Melanocyte of skin (primary cell): ENCODE results near the gene HHATL. TPM values are rescaled to one million over a fixed set of nuclear protein-coding genes. Genes with fewer than 3 reads are reported as not detected.

Experiments used
- total RNA-seq, 2 donors: library from RNA; depleted of rRNA; stranded (reverse); fragments of >200 nt; gene quantifications; 2 replicates each; pipeline ENCODE4 v1.2.3, GENCODE V29; 2012

The HHATL gene
- total RNA-seq: not detected

DNA sequence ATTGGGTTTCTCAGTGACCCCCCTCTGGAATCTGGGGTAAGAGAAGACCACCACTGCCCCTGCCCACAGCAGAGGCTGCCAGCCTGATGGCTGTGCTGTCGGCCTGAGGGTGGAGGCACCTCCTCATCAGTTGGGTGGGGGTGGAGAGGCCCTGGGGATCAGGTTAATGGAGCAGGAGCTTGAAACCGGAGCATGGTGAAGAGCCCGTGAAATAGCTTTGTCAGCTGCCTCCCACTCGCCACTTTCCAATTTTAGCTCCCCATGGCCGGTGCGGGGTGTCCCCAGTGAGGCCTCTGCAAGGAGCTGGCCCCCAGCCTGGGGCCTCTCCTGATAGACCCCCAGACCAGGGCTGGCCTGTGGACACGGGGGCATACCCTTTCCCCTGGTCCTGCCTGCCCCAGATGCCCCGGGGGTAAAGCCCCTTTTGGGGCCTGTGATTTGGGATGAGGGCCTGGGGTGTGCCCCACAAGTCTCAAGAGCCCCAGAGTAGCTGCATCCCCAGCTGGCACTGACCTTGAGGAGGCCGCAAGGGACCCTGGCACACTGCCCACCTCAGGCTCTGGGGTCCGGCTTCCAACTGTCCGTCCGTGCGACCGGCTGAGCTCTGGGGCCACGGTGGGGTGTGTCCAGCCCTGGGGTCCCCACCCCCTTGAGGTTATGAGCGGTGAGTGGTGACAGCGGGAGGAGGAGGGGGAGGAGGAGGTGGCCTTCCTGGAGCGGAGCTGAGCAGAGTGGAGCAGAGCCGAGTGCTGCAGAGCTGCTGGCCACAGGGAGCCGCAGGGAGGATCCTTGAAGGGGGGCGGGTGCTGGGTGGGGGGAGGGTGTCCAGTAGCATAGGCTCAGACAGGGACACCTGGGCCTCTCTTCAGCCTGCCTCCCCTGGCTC lies at the start of gene HHATL:
Gene HHATL (minus strand): TSS at position 733 of the 886 bp plus-strand sequence. CDS start 1,972 bp downstream, outside the sequence.

DNA sequence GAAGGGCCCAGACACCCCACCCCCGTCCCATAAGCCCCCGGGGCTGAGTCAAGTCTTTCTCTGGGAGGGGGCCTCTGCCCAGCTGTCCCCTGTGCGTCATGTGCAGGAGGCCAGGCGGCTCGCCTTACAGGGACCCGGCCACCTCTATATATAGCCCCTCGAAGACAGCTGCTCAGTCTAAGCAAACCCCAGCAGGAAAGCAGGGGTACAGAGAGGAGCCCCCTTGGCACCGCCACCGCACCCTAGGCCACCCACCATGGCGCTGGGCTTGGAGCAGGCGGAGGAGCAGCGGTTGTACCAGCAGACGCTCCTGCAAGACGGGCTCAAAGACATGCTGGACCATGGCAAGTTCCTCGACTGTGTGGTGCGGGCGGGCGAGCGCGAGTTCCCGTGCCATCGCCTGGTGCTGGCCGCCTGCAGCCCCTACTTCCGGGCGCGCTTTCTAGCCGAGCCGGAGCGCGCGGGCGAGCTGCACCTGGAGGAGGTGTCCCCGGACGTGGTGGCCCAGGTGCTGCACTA lies 17.2 kb downstream of the HHATL start, which contains the start of gene KLHL40:
Gene KLHL40 (plus strand): TSS at position 175 of the 519 bp plus-strand sequence. CDS start 82 bp downstream, at position 257.

GRCh38 chr3:42653560-42654330 lies 48.9 kb downstream of the HHATL start, which contains the start of gene ZBTB47:
Gene ZBTB47 (plus strand): TSS chr3:42653697. CDS start chr3:42658356, 4,659 bp downstream.

Other genes starting within 250 kb of the HHATL start
- gene VIPR1, start 200.2 kb downstream of the HHATL start, total RNA-seq: not detected
- 10 to 100 TPM; 97.9 to 98.4 TPM for gene SEC22C, start 120.8 kb downstream of the HHATL start, total RNA-seq
- gene SS18L2, start 111.9 kb downstream of the HHATL start, total RNA-seq: 10 to 100 TPM; 17.2 to 32.3 TPM
- 10 to 100 TPM; 45.8 to 46.0 TPM for gene NKTR, start 102.1 kb downstream of the HHATL start, total RNA-seq
- 10 to 100 TPM; 10.7 to 14.1 TPM for gene ZBTB47, start 49.1 kb downstream of the HHATL start, total RNA-seq
- not detected for gene KLHL40, start 17.3 kb downstream of the HHATL start, total RNA-seq
- gene CCDC13, start 70.5 kb upstream of the HHATL start, total RNA-seq: under 1 TPM in 1 of 2 donors, not detected in 1; 0.33 TPM
- 100 to 1,000 TPM; 116 to 157 TPM for gene HIGD1A, start 101.7 kb upstream of the HHATL start, total RNA-seq
- under 1 TPM in 1 of 2 donors, not detected in 1; under 0.01 TPM for gene ACKR2, start 106.6 kb upstream of the HHATL start, total RNA-seq
- not detected for gene CYP8B1, start 173.1 kb upstream of the HHATL start, total RNA-seq
- under 1 TPM; 0.33 to 0.69 TPM for gene ZNF662, start 203.3 kb upstream of the HHATL start, total RNA-seq